ENCODE results near the gene TMEM116.
"Not testable (repeated sequence)": the region's sequence is repeated elsewhere in the genome, so short reads cannot be mapped to it uniquely, and the experiment has no call there.

GRCh38 chr12:111994211-111995111 lies 18.5 kb downstream of the TMEM116 start:
- not testable (repeated sequence) for TF ChIP-seq POLR2AphosphoS5, POLR2A (IDR thresholded peaks at IDR 0.05; ENCODE audit: low read depth, low read length)
